Adrenal gland (tissue), 5 donors: ENCODE results near the gene AMBRA1.
"Not testable (repeated sequence)": the region's sequence is repeated elsewhere in the genome, so short reads cannot be mapped to it uniquely, and the experiment has no call there.

Source experiments
- CTCF ChIP-seq, 6 experiments: fragments of 450-650 bp in 4 of 6; fragments of 200-600 bp in 2 of 6; sonication (generic) in 1 of 6; IDR thresholded peaks; 1 replicate in 5 of 6; 2 replicates in 1 of 6; pipeline versions ENCODE4 v1.5.1 to v1.8.0; 2016 to 2021; ENCODE audit warnings: antibody characterized with exemption in 6 of 6, mild to moderate bottlenecking in 2 of 6, moderate library complexity in 1 of 6
- POLR2A ChIP-seq, 2 donors: fragments of 450-650 bp; IDR thresholded peaks; one replicate each; pipeline ENCODE4 v1.6.1; 2017; ENCODE audit warnings: antibody characterized with exemption in 2 of 2, mild to moderate bottlenecking in 2 of 2, moderate library complexity in 1 of 2
- donor health status: DM: no; HTN: no; CAD: no.

GRCh38 chr11:46583513-46583912 lies 10.3 kb downstream of the AMBRA1 start:
- not testable (repeated sequence) for TF ChIP-seq CTCF, POLR2A (IDR thresholded peaks at IDR 0.05)
